GM23248 (cell line): Measurements from ENCODE around the gene GRIA4. TPM values are rescaled to one million over a fixed set of nuclear protein-coding genes. Genes with fewer than 3 reads are reported as not detected.

Experiments
- DNase-seq: peaks from one replicate; pipeline ENCODE4 v3.0.0-alpha.2; 2015
- H2AFZ ChIP-seq: fragments of 200-600 bp; sonication (generic); 2 replicates; pipeline ENCODE4 v1.6.1; 2016; ENCODE audit warnings: antibody characterized with exemption
- H3F3A ChIP-seq: fragments of 200-600 bp; sonication (generic); 2 replicates; pipeline ENCODE4 v1.6.1; 2016; ENCODE audit warnings: mild to moderate bottlenecking, antibody characterized with exemption, mixed run types; ENCODE audit not compliant: insufficient read depth
- H3K27ac ChIP-seq: fragments of 200-600 bp; sonication (generic); 2 replicates; pipeline ENCODE4 v1.5.1; 2016; ENCODE audit warnings: mild to moderate bottlenecking
- H3K27me3 ChIP-seq: fragments of 200-600 bp; sonication (generic); replicated peaks from 2 replicates; pipeline ENCODE4 v1.6.1; 2016; ENCODE audit warnings: mild to moderate bottlenecking; ENCODE audit not compliant: insufficient read depth
- H3K36me3 ChIP-seq: fragments of 200-600 bp; sonication (generic); 2 replicates; pipeline ENCODE4 v1.6.1; 2016; ENCODE audit warnings: low read depth, mild to moderate bottlenecking
- H3K4me1 ChIP-seq: fragments of 200-600 bp; sonication (generic); 2 replicates; pipeline ENCODE4 v1.6.1; 2016; ENCODE audit warnings: mild to moderate bottlenecking; ENCODE audit not compliant: insufficient read depth
- H3K4me2 ChIP-seq: fragments of 200-600 bp; sonication (generic); one replicate; pipeline ENCODE4 v1.6.1; 2016; ENCODE audit warnings: mild to moderate bottlenecking; ENCODE audit not compliant: unreplicated experiment
- H3K4me3 ChIP-seq: fragments of 200-600 bp; sonication (generic); 2 replicates; pipeline ENCODE4 v1.5.1; 2016; ENCODE audit warnings: mild to moderate bottlenecking
- H3K79me2 ChIP-seq: fragments of 200-600 bp; sonication (generic); 2 replicates; pipeline ENCODE4 v1.6.1; 2016; ENCODE audit warnings: mild to moderate bottlenecking; ENCODE audit not compliant: insufficient read depth
- H3K9ac ChIP-seq: fragments of 200-600 bp; sonication (generic); 2 replicates; pipeline ENCODE4 v1.6.1; 2016; ENCODE audit warnings: mild to moderate bottlenecking
- H3K9me2 ChIP-seq: fragments of 200-600 bp; sonication (generic); 2 replicates; pipeline ENCODE4 v1.6.1; 2016; ENCODE audit warnings: mixed run types, mild to moderate bottlenecking, moderate library complexity; ENCODE audit not compliant: insufficient read depth
- H3K9me3 ChIP-seq: fragments of 200-600 bp; sonication (generic); one replicate; pipeline ENCODE4 v1.6.1; 2017; ENCODE audit warnings: low read depth
- H4K20me1 ChIP-seq: fragments of 200-600 bp; sonication (generic); 2 replicates; pipeline ENCODE4 v1.6.0; 2016; ENCODE audit not compliant: insufficient read depth
- EZH2 ChIP-seq: fragments of 200-600 bp; sonication (generic); IDR thresholded peaks from 2 replicates; pipeline ENCODE4 v1.6.1; 2018; ENCODE audit warnings: antibody characterized with exemption, mild to moderate bottlenecking; ENCODE audit not compliant: insufficient read depth, poor library complexity, severe bottlenecking
- EZH2phosphoT487 ChIP-seq: fragments of 200-600 bp; sonication (generic); IDR thresholded peaks from 2 replicates; pipeline ENCODE4 v1.6.1; 2018; ENCODE audit warnings: antibody characterized with exemption, moderate library complexity, mild to moderate bottlenecking, low read depth; ENCODE audit not compliant: insufficient read depth
- WGBS, 2 experiments: methylation state at CpG; one replicate each; pipeline ENCODE4 v1.1.6; 2015 to 2017; ENCODE audit warnings: low lambda C conversion rate in 2 of 2, low coverage in 1 of 2; ENCODE audit errors: missing lambda C conversion rate in 2 of 2; 5-methylcytosine and 5-hydroxymethylcytosine counted together
- in situ Hi-C: fragments of 300-500 bp; cut with MboI; formaldehyde crosslinking; loops from 2 replicates; pipeline ENCODE4 v1.15.0; 2020
- polyA plus RNA-seq: library from polyadenylated mRNA; unstranded; fragments of >200 nt; fragmentation: Nextera tagmentation; extraction: Ambion mirVana; gene quantifications from 2 replicates; pipeline ENCODE4 v1.2.1, GENCODE V29; 2016
- total RNA-seq: library from RNA; depleted of rRNA; stranded (reverse); fragments of >200 nt; shearing (Covaris generic); gene quantifications from 2 replicates; pipeline ENCODE4 v1.2.3, GENCODE V29; 2014

Gene GRIA4
- total and polyA plus RNA-seq, 2 experiments from 2014 or later = not detected

GRCh38 chr11:105911454-105911853 is 301.6 kb downstream of the GRIA4 start:
- TF ChIP-seq EZH2phosphoT487 (no peak), EZH2 (no peak)
- no peak overlapping the region for H3K27ac ChIP-seq
- DNase-seq = no peak
- H3K27me3 ChIP-seq = no peaks in the 10 kb centered on the region
- no peaks in the 10 kb centered on the region for H3K79me2 ChIP-seq
- H3K36me3 ChIP-seq = no peaks in the 10 kb centered on the region
- in situ Hi-C loops = no loop called here
- H4K20me1 ChIP-seq = no peaks in the 10 kb centered on the region
- H3K4me1 ChIP-seq = no peaks in the 10 kb centered on the region
- WGBS, 2 experiments = 55 to 71% methylated on average over 1 of the region's 1 CpG
- no peak overlapping the region for H3K4me3 ChIP-seq
- no peak overlapping the region for H3K4me2 ChIP-seq
- H3K9ac ChIP-seq = no peak overlapping the region
- H2AFZ ChIP-seq = no peak overlapping the region
- H3F3A ChIP-seq = no peaks in the 10 kb centered on the region
- H3K9me3 ChIP-seq = no peaks in the 10 kb centered on the region
- no peaks in the 10 kb centered on the region for H3K9me2 ChIP-seq

- WGBS, 2 experiments = 40% methylated on average over 2 of the region's 2 CpGs
- no peaks in the 10 kb centered on the region for H3K9me3 ChIP-seq
- no peak overlapping the region for H3K27ac ChIP-seq
- H3K4me2 ChIP-seq = no peak overlapping the region
- H3K4me1 ChIP-seq = no peaks in the 10 kb centered on the region
- in situ Hi-C loops = no loop called here
- H3K27me3 ChIP-seq = no peaks in the 10 kb centered on the region
- H3K79me2 ChIP-seq = no peaks in the 10 kb centered on the region
- H3K36me3 ChIP-seq = no peaks in the 10 kb centered on the region
- no peak overlapping the region for H3K4me3 ChIP-seq
- H3K9me2 ChIP-seq = no peaks in the 10 kb centered on the region
- no peaks in the 10 kb centered on the region for H3F3A ChIP-seq
- no peak overlapping the region for H3K9ac ChIP-seq
- no peak for TF ChIP-seq EZH2phosphoT487
- no peak for TF ChIP-seq EZH2
- H2AFZ ChIP-seq = no peak overlapping the region
- DNase-seq = no peak
- H4K20me1 ChIP-seq = no peaks in the 10 kb centered on the region
Observed at GRCh38 chr11:105912666-105913065, 302.8 kb downstream of the GRIA4 start.

DNA sequence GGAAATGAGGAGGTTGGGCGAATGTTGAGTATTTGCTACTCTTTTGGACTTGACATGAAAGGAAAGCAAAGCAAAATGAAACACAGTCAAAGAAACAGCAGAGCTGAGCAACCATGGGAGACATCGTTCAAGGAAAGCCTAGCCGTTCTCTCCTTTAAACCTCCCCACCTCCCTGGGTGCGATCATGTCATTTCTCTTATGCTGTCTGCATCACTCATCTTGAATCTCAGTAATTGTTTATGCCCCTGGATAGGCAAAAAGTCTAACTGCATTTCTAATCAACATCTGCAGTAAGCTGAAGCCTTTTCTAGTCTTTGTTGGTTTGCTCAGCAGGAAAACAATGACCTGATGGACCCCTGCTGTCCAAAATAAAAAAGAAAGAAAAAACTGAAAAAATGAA is 305.1 kb downstream of the GRIA4 start:
- Histone ChIP-seq H3K9me3 (no peaks in the 10 kb centered on the region), H3K9me2 (no peaks in the 10 kb centered on the region), H3K27ac (no peak overlapping the region), H2AFZ (no peak overlapping the region), H3K4me2 (no peak overlapping the region), H3K27me3 (no peaks in the 10 kb centered on the region), H3K4me1 (no peaks in the 10 kb centered on the region), H3F3A (no peaks in the 10 kb centered on the region), H3K36me3 (no peaks in the 10 kb centered on the region), H4K20me1 (no peaks in the 10 kb centered on the region), H3K9ac (no peak overlapping the region), H3K4me3 (no peak overlapping the region), H3K79me2 (no peaks in the 10 kb centered on the region)
- in situ Hi-C loops = no loop called here
- no peak for TF ChIP-seq EZH2
- no peak for TF ChIP-seq EZH2phosphoT487
- WGBS, 2 experiments = 65 to 79% methylated on average over 4 of the region's 4 CpGs
- DNase-seq = no peak

DNA sequence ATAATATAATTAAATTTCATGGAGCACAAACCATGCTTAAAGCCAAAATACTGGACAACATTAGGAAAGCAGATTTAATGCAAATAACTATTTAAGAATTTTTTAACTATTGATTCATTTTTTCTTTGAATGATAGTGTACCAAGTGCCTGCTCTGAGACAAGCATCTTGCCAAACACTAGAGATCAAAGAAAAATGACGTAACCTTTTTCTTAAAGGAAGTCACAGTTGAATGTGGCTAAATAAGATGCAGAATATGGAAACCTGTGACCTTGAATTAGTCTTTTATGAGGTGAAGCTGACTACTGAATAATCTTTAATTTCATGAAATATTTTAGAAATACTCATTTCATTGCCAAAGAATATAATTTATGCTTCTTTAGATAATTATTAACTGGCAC is 308.2 kb downstream of the GRIA4 start:
- no peaks in the 10 kb centered on the region for H3K4me1 ChIP-seq
- H3F3A ChIP-seq = no peaks in the 10 kb centered on the region
- H2AFZ ChIP-seq = no peak overlapping the region
- H4K20me1 ChIP-seq = no peaks in the 10 kb centered on the region
- H3K79me2 ChIP-seq = no peaks in the 10 kb centered on the region
- in situ Hi-C loops = no loop called here
- no peaks in the 10 kb centered on the region for H3K9me3 ChIP-seq
- 67 to 75% methylated on average over 1 of the region's 1 CpG for WGBS, 2 experiments
- no peaks in the 10 kb centered on the region for H3K36me3 ChIP-seq
- no peak for DNase-seq
- H3K9ac ChIP-seq = no peak overlapping the region
- no peaks in the 10 kb centered on the region for H3K9me2 ChIP-seq
- no peak overlapping the region for H3K4me2 ChIP-seq
- TF ChIP-seq EZH2 (no peak), EZH2phosphoT487 (no peak)
- no peak overlapping the region for H3K4me3 ChIP-seq
- H3K27ac ChIP-seq = no peak overlapping the region
- no peaks in the 10 kb centered on the region for H3K27me3 ChIP-seq

DNA sequence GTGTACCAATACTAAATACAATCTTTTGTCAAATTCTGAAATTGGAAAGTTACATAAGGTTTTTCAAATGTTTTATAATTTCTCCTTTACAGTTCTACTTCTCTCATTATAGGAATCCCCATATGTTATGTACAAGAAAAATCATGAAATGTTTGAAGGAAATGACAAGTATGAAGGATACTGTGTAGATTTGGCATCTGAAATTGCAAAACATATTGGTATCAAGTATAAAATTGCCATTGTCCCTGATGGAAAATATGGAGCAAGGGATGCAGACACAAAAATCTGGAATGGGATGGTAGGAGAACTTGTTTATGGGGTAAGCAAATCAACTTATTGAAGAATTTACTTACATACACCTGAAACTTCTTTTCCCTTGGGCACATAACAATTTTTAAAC is 308.7 kb downstream of the GRIA4 start:
- H3K4me1 ChIP-seq = peaks cover 3% of the 10 kb centered on the region; the same call in 1 of the 2 replicates
- no peak for DNase-seq
- H3K4me3 ChIP-seq = no peak overlapping the region
- H3K9me3 ChIP-seq = no peaks in the 10 kb centered on the region
- H3K9me2 ChIP-seq = no peaks in the 10 kb centered on the region
- H3K36me3 ChIP-seq = no peaks in the 10 kb centered on the region
- H4K20me1 ChIP-seq = no peaks in the 10 kb centered on the region
- no peak for TF ChIP-seq EZH2
- no peak for TF ChIP-seq EZH2phosphoT487
- H3K9ac ChIP-seq = no peak overlapping the region
- H3K27me3 ChIP-seq = no peaks in the 10 kb centered on the region
- no peak overlapping the region for H3K27ac ChIP-seq
- H2AFZ ChIP-seq = no peak overlapping the region
- H3K4me2 ChIP-seq = no peak overlapping the region
- H3K79me2 ChIP-seq = no peaks in the 10 kb centered on the region
- in situ Hi-C loops = no loop called here
- no peaks in the 10 kb centered on the region for H3F3A ChIP-seq
